Measurements from ENCODE around the gene SMIM5. TPM values are rescaled to one million over a fixed set of nuclear protein-coding genes. Genes with fewer than 3 reads are reported as not detected.

The SMIM5 gene
- polyA plus RNA-seq, 3 donors: 6.6 to 9.2 (median 8.1) TPM

GRCh38 chr17:75596320-75597087 is 36.7 kb upstream of the SMIM5 start:
- no peak for DNase-seq

- no peak for DNase-seq
These were observed 31.9 kb upstream of the SMIM5 start for GRCh38 chr17:75601057-75601987.

GRCh38 chr17:75602644-75603043 is 30.6 kb upstream of the SMIM5 start:
- no peak for DNase-seq

DNA sequence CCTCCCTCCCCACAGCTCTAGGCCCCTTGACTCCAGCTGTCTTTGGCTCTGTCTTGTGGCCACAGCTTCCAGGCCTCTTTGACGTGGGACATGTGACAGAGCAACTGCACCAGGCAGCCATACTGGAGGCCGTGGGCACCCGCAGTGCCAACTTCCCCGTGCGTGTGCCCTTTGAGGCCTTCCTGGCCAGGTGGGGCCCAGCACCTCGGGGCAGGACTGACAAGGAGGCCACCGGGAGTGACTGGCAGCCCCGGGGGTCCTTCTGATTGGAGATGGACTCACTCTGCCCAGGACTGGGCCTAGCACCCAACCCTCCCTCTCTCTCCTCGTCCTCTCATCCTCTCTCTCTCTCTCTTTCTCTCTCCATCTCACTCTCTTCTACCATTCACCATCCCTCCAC is 30.1 kb upstream of the SMIM5 start:
- DNase-seq: no peak

DNA sequence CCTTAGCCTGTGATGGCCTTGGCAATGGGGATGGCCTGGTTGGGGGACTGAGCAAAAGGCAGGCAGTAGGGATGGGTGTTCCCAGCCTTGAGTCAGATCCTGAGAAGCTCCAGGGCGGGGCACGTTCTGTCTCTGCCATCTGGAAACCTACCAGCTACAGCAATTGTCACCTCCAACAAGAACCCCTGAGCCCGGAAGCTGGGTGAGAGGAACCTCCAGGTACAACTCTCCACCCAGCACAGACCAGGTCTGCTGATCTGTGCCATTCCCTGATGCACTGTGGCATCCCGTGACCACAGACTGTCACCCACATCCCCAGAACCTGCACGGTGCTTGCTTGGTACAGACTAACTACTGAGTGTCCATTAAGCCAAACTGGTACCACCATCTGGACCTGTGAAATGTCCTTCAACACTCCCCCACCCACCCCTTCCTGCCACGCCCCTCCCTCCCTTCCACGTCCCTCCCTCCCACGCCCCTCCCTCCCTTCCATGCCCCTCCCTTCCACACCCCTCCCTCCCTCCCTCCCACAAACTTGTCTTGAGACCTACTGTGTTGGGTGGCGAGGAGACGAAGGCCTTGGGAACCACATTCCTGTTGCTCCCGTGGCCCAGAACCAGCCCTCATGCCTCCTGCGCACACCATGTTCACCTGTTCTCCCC is 29.1 kb upstream of the SMIM5 start:
- DNase-seq: no peak

DNA sequence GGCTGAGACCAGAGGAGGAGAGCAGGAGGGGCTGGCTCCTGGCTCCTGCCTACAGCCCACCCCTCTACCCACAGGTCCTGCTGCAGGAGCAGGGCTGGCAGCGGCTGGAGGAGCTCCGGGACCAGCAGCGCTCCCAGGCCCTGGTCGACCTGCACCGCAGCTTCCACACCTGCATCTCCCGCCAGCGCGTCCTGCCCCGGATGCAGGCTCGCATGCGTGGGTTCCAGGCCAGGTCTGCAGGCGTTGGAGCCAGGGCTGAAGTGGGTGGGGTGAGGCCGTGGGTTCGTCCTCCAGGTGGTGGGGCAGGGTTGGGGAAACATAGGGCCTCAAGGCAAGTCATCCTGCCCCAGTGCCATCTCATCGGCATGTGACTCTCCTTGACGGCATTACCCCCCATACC is 27.4 kb upstream of the SMIM5 start:
- DNase-seq: no peak

DNA sequence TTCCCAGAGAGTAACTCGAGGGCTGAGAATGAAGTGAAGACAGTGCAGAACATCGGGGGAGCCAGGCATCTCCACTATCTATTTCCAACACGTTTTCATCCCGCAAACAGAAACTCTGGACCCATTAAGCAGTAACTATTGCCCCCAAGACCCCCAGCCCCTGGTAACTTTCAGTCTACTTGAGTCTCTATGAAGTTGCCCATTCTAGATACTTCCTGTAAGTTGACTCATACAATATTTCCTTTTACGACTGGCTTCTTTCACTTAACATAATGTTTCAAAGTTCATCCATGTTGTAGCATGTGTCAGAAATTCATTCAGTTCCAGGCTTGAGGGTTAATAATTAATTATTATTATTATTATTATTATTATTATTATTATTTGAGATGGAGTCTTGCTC is 26.1 kb upstream of the SMIM5 start:
- no peak for DNase-seq

DNA sequence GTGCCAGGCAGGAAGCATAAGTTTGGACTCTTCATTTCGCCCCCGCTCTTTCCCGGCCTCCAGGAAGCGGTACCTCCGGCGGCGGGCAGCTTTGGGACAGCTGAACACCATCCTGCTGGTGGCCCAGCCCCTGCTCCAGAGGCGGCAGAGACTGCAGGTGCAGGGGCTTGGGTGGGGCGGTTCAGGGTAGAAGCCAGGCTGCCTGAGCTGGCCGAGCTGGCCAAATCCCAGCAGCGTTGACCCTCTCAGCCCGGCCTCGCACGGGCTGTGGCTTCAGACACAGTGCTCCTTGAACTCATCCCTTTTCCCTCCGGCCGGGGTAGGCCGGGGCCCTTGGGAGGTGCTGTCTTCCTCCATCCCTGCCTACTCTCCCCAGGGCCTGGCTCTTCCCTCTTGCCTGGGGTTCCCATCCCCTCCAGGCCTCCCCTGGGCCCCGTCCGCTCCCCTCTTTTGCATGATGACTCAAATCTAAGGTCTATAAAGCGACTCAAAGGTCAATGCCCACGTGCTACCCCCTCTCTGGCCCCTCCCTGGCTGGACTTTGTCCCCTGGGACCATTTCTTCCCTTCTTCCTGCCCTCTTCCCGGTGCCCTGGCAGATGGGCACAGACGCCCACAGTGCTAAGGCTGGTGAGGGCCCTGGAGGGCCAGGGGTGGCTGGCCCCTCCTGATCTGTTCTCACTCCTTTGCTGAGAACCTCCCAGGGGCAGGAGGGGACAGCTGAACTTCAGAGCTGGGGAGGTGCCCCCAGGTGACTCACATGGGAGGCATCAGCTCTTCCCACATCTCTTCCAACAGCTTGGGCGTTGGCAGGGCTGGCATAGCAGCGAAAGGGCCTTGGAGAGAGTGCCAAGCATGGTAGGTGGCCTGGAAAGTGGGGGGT is 22.9 kb upstream of the SMIM5 start:
- no peak for DNase-seq

GRCh38 chr17:75611851-75612429 is 21.3 kb upstream of the SMIM5 start:
- no peak for DNase-seq

DNA sequence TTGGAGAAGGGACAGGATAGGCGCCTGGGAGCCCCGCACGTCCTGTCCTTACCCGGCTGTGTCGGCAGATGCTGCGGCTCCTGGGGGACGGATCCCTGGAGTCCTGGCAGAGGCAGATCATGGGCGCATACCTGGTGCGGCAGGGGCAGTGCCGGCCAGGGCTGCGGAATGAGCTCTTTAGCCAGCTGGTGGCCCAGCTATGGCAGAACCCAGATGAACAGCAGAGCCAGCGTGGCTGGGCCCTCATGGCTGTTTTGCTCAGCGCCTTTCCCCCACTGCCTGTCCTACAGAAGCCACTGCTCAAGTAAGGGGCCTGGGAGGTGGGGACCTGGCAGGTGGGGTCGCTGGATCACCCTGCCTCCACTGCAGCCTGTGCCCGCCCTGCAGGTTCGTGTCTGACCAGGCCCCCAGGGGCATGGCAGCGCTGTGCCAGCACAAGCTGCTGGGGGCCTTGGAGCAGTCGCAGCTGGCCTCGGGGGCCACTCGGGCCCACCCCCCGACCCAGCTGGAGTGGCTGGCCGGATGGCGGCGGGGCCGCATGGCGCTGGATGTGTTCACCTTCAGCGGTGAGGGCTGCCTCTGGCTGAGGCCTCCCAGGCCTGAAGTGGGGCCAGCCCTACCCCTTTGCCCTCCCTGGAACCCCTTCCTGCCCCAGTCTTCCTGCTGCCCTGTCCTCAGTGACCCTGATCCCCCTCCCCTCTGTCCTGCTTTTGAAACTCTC is 20.2 kb upstream of the SMIM5 start:
- no peak for DNase-seq

DNA sequence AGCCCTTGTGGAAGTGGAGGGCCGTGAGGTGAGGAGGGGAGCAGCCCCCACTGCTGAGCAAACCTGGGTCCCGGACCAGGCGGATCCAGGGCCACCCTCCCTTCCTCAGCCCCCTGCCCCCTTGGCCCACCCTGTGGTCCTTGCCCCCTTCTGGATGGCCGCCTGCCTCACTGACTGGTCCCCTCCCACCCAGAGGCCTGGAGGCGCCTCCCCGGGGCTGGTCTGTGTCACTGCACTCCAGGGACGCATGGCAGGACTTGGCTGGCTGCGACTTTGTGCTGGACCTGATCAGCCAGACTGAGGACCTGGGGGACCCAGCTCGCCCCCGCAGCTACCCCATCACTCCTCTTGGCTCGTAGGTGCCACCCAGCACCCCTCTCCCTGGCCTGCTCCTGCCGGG is 19.2 kb upstream of the SMIM5 start:
- no peak for DNase-seq

- no peak for DNase-seq
These were observed 18.5 kb upstream of the SMIM5 start for GRCh38 chr17:75614556-75615270.

GRCh38 chr17:75615301-75615700 is 17.9 kb upstream of the SMIM5 start:
- no peak for DNase-seq

- DNase-seq: no peak
These were observed 16.6 kb upstream of the SMIM5 start for GRCh38 chr17:75616521-75617122.

DNA sequence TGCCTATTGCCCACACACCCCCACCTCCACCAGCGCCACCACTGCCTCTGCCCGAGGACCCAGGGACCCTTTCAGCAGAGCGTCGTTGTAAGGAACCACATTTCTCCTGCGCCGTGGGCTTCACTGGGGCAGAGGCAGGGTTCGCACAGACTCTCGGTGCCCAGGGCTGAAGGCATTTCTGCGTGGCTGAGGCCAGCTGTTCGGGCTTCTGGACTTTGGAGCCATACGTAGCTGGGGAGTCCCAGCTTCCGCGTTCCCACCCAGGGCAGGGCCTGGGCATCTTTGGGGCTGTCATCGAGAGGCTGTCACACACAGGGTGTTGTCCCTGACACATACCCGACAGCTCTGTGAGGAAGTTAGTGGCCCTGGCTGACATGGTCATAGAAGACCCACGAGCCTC is 16.0 kb upstream of the SMIM5 start:
- no peak for DNase-seq

DNA sequence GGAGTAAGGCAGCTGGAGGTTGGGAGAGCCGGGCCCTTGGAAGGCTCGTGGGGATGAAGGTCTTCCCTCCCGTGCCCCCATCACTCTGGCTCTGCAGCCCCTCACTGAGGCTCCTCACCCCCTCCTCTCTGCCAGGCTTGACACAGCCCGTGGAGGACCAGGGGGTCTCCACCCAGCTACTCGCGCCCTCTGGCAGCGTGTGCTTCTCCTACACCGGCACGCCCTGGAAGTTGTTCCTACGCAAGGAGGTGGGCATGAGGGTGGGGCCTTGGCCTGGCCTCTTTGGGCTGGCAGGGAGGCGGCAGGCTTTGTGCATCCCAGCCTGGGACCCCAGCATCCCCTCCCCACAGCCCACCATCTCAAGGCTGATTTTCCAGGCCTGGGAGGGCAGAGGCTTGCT is 15.6 kb upstream of the SMIM5 start:
- DNase-seq: no peak

DNA sequence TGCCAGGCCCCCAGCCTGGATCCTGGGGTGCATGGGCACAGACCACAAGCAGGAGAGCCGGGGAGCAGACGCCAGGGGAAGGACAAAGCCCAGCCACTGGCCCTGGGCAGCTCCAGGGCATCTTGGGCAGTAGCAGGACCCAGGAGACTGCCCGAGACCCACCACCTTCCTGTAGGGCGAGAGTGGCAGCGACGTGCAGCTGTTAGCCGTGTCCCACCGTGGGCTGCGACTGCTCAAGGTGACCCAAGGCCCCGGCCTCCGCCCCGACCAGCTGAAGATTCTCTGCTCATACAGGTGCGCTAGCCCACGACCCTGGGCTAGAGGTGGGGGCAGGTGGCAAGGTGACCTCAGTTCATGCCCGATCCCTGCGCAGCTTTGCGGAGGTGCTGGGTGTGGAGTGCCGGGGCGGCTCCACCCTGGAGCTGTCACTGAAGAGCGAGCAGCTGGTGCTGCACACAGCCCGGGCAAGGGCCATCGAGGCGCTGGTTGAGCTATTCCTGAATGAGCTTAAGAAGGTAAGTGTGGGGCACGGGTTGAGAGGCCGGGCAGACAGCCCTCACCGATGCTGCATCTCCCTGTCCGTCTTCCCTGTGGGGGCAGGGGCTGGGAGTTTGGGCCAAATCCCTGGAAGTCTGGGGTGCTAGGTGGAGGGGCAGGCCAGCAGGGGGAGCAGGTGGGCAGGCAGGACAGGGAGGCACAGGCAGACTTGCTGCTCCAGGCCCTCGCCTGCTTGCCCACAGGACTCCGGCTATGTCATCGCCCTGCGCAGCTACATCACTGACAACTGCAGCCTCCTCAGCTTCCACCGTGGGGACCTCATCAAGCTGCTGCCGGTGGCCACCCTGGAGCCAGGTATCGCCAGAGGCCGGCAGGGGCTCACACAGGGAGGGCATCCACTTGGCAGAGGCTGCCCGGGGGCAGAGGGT is 13.5 kb upstream of the SMIM5 start:
- no peak for DNase-seq

- no peak for DNase-seq
These were observed 11.7 kb upstream of the SMIM5 start for GRCh38 chr17:75621489-75621888.

Measured in renal pelvis (tissue), 4 donors.